Erythroblast (primary cell): ENCODE results near the gene NDUFB8.

Source experiments
- DNase-seq, 2 experiments: peaks; one replicate each; lab custom pipeline; 2025; lab: John Stamatoyannopoulos, UW
- GATA1 ChIP-seq: IDR thresholded peaks from 2 replicates; pipeline ENCODE4 v1.6.1; 2011; ENCODE audit warnings: low read depth, mild to moderate bottlenecking, control low read depth, low read length, moderate library complexity
- POLR2A ChIP-seq: IDR thresholded peaks from 2 replicates; pipeline ENCODE4 v1.6.1; 2011; ENCODE audit warnings: mild to moderate bottlenecking, low read length

The NDUFB8 gene

DNA sequence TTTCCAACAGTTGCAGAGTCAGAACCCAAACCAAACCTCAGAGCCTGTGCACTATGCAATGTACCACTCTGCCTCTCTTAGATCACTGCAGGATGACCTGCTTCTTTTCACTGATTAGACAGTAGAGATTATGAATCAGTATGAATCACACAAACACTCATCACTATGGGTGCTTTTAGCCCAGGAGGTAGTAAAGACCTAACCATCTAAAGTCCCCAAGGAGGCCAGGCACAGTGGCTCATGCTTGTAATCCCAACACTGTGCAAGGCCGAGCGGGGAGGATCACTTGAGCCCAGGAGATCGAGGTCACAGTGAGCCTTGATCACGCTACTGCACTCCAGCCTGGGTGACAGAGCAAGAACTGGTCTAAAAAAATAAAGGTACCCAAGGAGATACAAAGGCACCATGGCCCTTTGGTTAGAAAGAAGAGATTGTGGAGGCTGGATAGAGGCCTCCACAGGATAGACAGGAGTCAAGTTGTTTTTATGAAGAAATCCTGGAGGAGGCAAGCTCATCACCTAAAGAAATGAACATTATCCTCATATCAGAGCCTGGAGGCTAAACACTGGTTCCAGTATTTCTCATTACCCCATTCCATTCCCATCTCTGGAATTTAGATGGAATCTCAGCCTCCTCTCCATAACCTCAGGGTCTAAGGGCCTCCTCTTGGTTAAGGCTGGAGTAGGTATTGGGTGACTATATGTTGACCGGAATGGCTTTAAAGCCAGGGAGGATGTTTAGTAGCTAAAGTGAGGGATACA, 22.9 kb downstream of the NDUFB8 start:
- DNase-seq, result peak in 1 of 2 experiments; percentile 14
- TF ChIP-seq POLR2A, result no peak
- no peak for TF ChIP-seq GATA1

DNA sequence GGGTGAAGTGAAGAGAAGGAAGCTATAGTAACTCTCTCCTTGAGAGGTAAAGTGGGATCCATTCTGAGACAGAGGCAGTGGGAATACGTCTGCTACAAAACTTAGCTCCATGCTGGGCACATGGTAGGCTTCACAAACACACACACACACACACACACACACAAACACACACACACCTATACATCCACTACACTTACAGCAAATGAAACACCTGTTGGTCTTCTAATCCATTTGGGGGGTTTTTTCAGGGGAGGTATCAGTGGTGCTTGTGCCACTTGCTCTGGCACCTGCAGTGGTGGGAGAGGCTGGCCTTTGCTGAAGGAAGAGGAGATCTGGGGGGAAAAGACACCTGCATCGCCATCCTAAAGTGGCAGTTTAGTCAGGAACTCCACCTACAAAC, 24.5 kb downstream of the NDUFB8 start:
- TF ChIP-seq GATA1 (no peak), POLR2A (no peak)
- DNase-seq, result no peak

DNA sequence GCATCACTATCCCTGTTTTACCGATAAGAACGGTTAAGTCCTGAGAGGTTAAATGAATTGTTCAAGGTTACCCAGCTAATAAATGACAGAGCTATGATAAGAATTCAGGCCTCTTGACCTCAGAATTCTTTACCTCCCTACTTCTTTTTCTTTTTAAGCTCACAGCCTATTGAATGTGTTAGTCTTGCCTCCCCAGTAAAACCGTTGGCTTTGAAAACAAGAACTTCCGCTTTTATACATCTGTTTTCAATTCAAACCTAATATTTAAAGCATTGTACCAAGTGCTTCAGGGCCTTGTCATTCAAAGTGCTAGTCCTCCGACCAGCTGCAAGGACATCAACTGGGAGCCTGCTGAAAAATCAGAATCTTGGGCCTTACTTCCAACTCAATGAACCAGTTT, 25.6 kb downstream of the NDUFB8 start:
- no peak for TF ChIP-seq GATA1
- no peak for TF ChIP-seq POLR2A
- DNase-seq, result no peak

DNA sequence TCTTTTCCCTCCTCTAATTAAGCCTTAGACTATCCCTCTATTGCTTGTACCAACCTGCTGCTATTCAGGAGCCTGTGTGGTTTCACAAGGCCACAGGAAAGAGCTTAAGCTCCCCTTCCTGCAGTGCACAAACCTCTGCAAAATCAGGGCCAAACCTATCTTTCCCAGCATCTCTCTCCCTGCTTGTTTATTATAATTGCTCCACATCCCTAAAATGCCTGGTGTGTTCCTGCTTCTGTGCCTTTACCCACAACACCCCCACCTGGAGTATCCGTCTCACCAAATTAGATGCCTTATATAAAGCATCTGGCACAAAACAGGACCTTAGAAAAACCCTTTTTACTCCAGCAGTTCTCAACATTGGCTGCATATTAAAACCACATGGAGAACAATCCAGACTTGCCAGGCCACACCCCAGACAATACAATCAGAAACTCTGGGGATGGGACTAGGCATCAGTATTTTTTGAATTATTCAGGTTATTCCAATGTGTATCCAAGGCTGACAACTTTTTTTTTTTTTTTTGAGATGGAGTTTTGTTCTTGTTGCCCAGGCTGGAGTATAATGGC, 26.7 kb downstream of the NDUFB8 start:
- no peak for DNase-seq
- TF ChIP-seq POLR2A (no peak), GATA1 (no peak)

DNA sequence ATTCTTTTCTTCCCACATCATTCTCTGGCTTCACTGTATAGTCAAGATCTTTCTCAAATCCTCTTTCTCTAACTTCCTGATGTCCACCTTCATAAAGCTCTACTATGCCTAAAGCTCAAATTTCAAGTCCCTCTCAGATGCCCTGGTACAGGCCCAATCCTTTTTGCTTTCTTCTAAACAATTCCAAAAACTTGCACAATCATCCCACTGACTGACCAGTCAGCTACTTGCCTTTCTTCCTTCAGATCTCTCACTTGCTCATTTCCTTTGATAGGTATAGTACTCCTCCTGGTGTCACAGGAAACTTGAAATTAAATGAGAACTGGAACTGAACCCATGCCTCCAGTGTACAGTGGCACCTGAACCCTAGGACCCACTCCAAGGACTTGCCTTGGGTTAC, 28.2 kb downstream of the NDUFB8 start:
- DNase-seq, result no peak
- no peak for TF ChIP-seq GATA1
- TF ChIP-seq POLR2A, result no peak

DNA sequence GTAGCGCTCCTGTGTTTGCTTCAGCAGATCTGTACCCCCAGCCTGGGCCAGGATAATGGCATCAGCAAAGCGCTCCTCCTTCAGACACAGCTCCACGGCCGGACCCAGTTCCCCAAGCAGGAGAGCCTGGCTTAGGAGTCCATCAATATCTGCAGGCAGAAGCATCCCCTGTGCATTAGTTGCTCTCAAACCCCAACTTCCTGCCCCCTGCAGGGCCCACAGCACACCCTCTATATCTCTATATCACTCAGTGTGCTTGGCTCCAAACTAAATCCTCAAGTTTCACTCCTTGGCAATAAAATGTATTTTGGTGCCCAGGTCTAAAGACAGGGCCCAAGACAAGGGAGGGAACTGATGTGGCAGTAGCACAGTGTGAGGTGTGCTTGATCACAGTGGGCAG, 31.6 kb downstream of the NDUFB8 start:
- TF ChIP-seq POLR2A, result no peak
- TF ChIP-seq GATA1, result no peak
- DNase-seq, result no peak

DNA sequence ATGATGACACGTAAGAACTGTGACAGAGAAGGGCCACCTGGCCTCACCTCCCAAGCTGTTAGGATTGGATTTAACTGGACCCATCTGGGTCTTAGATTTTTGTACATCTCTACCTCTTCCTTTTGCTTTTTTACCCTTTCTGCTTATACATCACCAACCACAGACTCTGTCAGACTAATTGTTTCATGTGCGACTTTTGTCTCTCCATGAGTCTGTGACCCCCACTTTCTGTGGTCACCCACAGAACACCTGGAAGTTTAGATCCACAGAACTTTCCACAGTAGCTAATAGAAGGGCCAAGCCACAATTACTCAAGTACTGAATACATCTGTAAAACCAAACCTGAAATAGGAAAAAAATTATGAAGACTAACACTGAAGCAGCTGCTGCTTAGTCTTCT, 33.1 kb downstream of the NDUFB8 start:
- TF ChIP-seq POLR2A (no peak), GATA1 (no peak)

DNA sequence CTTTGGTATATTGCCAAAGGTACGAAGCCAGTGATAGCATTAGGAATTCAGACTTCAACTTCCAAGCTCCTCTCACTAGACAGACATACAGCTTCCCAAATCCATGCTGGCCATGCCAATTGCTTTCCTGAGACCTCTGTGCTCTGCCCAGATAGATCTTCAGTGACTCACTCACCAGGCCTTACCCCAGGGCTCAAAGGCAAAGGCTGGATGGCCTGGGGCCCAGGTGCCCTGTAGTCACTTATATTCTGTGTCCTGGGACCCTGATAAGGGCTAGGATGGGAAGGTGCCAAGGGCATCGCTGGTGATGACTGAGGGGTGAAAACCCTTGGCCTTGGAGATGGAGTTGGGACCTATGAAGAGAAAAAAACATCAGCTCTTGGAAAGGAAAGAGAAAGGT, 39.1 kb downstream of the NDUFB8 start:
- TF ChIP-seq GATA1 (no peak), POLR2A (no peak)
- DNase-seq, result no peak

More for the DNA sequence above, 33.1 kb downstream of the NDUFB8 start:
- DNase-seq, result no peak

DNA sequence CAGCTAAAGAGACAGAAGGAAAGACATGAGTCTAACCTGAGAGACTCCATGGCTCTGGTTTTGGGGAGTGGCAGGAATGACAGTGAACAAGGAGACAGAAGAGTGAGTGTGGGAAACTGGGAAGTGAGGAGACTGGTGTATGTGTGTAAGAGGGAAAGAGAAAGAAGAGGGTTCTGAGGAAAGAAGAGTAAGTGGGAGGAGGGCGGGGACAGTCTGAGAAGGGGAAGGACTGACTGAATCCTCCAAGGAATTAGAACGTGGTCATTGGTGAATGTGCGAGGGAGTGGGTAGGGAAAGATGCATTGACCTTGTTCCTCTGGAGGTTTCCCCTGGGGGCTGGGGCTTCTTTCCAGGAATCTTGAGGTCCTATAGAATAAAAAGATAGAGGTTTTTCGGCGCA, 40.3 kb downstream of the NDUFB8 start:
- no peak for DNase-seq
- TF ChIP-seq GATA1 (no peak), POLR2A (no peak)

DNA sequence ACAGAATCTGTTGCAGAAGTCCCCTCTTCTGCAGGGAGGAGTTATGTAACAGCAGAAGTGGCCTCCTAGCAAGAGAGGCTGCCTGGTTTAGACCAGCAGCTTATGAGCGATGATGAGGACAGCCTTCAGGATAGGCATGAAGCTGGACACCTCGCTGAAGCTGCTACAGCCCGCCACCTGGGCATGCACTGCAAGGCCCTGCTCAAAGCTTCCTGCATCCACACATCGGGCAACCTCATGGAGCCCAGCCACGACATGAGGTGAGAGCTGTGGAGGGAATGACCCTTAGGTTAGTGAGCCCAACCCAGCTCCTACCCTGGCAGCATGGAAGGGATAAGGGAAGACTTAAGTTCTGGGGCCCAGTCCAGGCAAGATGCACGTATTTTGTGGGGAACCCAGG, 42.1 kb downstream of the NDUFB8 start:
- TF ChIP-seq POLR2A (no peak), GATA1 (no peak)
- no peak for DNase-seq

DNA sequence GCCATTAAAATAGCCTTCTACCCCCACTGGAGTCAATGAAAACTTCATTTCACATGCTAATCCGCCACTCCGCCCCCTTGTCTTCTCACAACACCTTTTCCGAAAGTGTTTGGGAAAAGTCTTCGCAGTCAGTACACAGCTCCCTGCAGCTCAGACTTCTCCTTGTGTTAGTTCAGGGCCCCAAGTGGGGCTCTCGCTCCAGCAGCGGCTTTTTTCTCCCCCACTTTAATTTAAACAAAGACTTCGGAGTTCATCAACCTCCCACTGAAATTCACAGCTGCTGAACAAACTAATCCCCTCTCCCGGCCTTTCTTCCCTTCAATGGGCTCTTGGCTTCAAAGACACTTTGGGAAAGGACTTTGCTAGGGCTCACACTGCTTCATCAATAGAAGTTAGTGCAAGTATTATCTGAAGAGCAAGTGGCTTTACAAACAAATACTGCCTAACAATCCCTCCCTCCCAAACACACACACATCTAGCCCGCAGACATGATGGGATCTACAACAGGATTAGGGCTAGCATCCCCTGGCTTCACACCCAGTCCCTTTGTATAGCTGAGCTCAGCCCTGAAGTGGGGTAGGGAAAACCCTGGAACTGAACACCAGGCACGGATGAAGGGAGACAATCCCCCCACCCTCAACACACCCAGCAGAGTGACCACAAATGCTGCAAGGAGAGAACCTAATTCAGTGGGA, 43.7 kb downstream of the NDUFB8 start:
- no peak for DNase-seq
- TF ChIP-seq POLR2A, result no peak
- no peak for TF ChIP-seq GATA1

DNA sequence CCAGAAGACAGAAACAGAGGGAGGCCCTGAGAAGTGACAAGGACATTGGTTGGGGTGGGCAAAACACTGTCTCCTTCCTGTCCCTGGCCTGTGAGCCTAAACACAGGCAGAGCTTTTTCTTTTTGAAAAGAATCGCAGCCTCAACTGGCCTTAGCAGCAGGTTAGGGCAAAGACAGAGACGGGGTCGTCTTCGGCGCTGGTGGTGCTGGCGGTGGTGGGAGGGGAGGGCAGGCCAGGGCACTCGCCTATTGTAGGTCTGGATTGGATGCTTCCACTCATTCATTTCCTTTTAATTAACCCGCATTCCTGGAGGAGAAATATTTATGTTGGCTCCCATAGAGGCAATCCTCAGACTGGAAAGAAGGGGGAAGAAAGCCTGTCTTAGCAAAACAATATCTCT, 44.3 kb downstream of the NDUFB8 start:
- no peak for DNase-seq

DNA sequence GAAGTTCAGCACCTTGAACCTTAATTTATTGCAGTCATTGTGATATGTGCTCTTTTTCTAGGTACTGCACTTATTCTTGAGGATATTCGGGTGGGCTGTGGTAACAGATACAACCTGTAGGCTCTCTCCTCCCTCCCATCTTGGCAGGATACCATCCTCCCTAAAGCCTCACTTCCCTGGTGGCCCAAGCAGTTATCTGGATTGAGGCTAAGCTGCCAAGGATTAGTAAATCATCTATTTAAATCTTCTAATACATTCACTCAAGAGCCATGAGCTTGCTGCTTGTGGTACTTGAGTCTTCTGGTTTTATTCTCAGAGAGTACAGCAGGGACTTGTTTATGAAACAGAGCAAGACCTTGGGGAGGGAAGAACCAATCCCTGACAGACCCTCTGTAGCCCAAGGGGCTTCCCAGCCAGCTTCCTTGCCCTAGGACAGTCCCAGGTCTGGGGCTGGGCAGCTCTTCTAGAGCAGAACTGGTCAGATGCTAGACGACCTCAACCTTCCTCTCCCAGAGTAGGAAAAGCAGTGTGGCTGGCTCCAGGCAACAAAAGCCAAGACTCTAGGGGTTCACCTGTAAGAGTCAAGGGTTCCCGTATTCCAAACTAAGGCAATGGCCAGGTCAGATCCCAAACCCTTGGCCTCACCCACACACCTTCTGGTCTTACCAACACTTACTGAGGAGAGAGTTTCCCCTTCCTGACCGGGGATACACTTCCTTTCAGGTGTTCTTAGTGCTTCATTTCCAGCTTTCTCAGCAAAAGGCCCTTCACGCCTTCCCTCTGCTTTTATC, 45.6 kb downstream of the NDUFB8 start:
- DNase-seq, result no peak
- TF ChIP-seq GATA1, result no peak
- no peak for TF ChIP-seq POLR2A

More for the DNA sequence above, 44.3 kb downstream of the NDUFB8 start:
- TF ChIP-seq GATA1 (no peak), POLR2A (no peak)

DNA sequence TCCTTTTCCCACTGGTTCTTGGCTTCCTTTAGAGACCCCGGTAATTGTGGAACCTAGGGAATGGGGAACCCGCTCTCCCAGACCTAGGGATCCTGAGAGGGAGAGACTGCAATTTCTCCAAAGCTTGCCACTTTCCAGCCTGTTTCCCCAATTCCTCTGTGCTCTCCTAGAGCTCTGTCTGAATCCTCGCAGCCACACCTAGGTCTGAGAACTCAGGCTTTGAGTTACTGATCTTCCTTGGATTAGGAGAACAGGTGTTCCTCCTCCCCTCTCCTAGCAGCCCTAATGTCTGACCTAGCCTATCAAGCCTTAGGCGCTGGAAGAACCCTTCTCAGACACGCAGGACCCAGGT, 46.9 kb downstream of the NDUFB8 start:
- no peak for DNase-seq

More for the DNA sequence above, 46.9 kb downstream of the NDUFB8 start:
- no peak for TF ChIP-seq GATA1
- no peak for TF ChIP-seq POLR2A
